Endothelial cell of umbilical vein (primary cell): ENCODE results near the gene CDK15. TPM values are rescaled to one million over a fixed set of nuclear protein-coding genes. Genes with fewer than 3 reads are reported as not detected.

Experiments used
- BruUV-seq: library from RNA; stranded (reverse); fragments of 400-500 nt; replicated peaks from 2 replicates; lab custom pipeline; 2021; lab: Mats Ljungman, UMichigan
- CTCF ChIA-PET: fragments of 300-600, 350-600 bp; sonication (Branson Sonifier 250); formaldehyde crosslinking; loops from one replicate; lab custom pipeline; 2021; ENCODE audit warnings: antibody characterized with exemption, inconsistent platforms; lab: Charles Lee
- POLR2A ChIA-PET: fragments of 300-600, 350-600 bp; sonication (Branson Sonifier 250); formaldehyde crosslinking; loops from one replicate; lab custom pipeline; 2021; ENCODE audit warnings: antibody characterized with exemption, inconsistent platforms; lab: Charles Lee
- DNase-seq: peaks from one replicate; pipeline ENCODE4 v3.0.0-alpha.2; 2011; ENCODE audit warnings: low read depth, low spot score
- FAIRE-seq: peaks from 2 replicates; lab custom pipeline; 2011; peaks lifted over from hg19 to GRCh38; lab: Jason Lieb, UNC
- H2AFZ ChIP-seq: 2 replicates; pipeline ENCODE4 v1.6.0; 2012; ENCODE audit warnings: low read depth, low read length, control low read depth, inconsistent platforms
- H3K27ac ChIP-seq: 2 replicates; pipeline ENCODE4 v1.5.1; 2011; ENCODE audit warnings: low read depth, mild to moderate bottlenecking, control low read depth, low read length, moderate library complexity; ENCODE audit not compliant: insufficient read depth
- H3K27me3 ChIP-seq, 2 experiments: 2 replicates each; pipeline versions ENCODE4 v1.6.0 to v1.6.1; 2011; ENCODE audit warnings: low read length in 2 of 2, mixed read lengths in 1 of 2; ENCODE audit not compliant: control insufficient read depth in 2 of 2, insufficient read depth in 2 of 2
- H3K36me3 ChIP-seq, 2 experiments: 2 replicates in 1 of 2; 3 replicates in 1 of 2; pipeline ENCODE4 v1.5.1; 2011; ENCODE audit warnings: low read length in 2 of 2, mild to moderate bottlenecking in 1 of 2, moderate library complexity in 1 of 2; ENCODE audit not compliant: control insufficient read depth in 2 of 2, insufficient read depth in 2 of 2; ENCODE audit errors: extremely low read depth in 1 of 2
- H3K4me1 ChIP-seq: 3 replicates; pipeline ENCODE4 v1.5.1; 2011; ENCODE audit warnings: mild to moderate bottlenecking, low read length; ENCODE audit not compliant: control insufficient read depth, insufficient read depth; ENCODE audit errors: extremely low read depth
- H3K4me2 ChIP-seq: 2 replicates; pipeline ENCODE4 v1.6.1; 2011; ENCODE audit warnings: low read length, control low read depth, mixed read lengths; ENCODE audit not compliant: insufficient read depth
- H3K4me3 ChIP-seq, 3 experiments: fragments of 200-600 bp in 1 of 3; sonication (generic), shearing (Covaris generic) in 1 of 3; replicated peaks in 1 of 3; 2 replicates each; pipeline ENCODE4 v1.5.1; 2011 to 2016; ENCODE audit warnings: control low read depth in 3 of 3, low read length in 3 of 3, mild to moderate bottlenecking in 2 of 3, inconsistent platforms in 1 of 3, low read depth in 1 of 3, moderate library complexity in 1 of 3; ENCODE audit not compliant: insufficient read depth in 1 of 3
- H3K79me2 ChIP-seq: 2 replicates; pipeline ENCODE4 v1.6.0; 2012; ENCODE audit warnings: low read length, inconsistent platforms; ENCODE audit not compliant: control insufficient read depth, insufficient read depth
- H3K9ac ChIP-seq: replicated peaks from 2 replicates; pipeline ENCODE3; 2011; ENCODE audit warnings: low read length, control low read depth; ENCODE audit not compliant: insufficient read depth; ENCODE audit errors: extremely low read depth
- H3K9me1 ChIP-seq: replicated peaks from 3 replicates; pipeline ENCODE4 v1.6.0; 2011; ENCODE audit warnings: mild to moderate bottlenecking, low read length; ENCODE audit not compliant: control insufficient read depth, insufficient read depth; ENCODE audit errors: extremely low read depth
- H3K9me3 ChIP-seq: replicated peaks from 2 replicates; pipeline ENCODE4 v1.5.1; 2012; ENCODE audit warnings: low read length, inconsistent platforms; ENCODE audit not compliant: control insufficient read depth, insufficient read depth
- H4K20me1 ChIP-seq: replicated peaks from 2 replicates; pipeline ENCODE3; 2011; ENCODE audit warnings: mild to moderate bottlenecking, low read length; ENCODE audit not compliant: control insufficient read depth, insufficient read depth; ENCODE audit errors: extremely low read depth
- EZH2 ChIP-seq: IDR thresholded peaks from 2 replicates; pipeline ENCODE4 v1.6.1; 2012; ENCODE audit warnings: borderline replicate concordance, low read depth, mild to moderate bottlenecking, moderate library complexity, low read length, inconsistent platforms; ENCODE audit not compliant: severe bottlenecking
- FOS ChIP-seq: IDR thresholded peaks from 2 replicates; pipeline ENCODE4 v1.6.1; 2011; ENCODE audit warnings: mild to moderate bottlenecking, low read length, moderate library complexity, borderline replicate concordance; ENCODE audit not compliant: insufficient read depth
- GATA2 ChIP-seq: IDR thresholded peaks from 2 replicates; pipeline ENCODE4 v1.7.0; 2011; ENCODE audit warnings: low read depth, mild to moderate bottlenecking, moderate library complexity, mixed read lengths, low read length; ENCODE audit not compliant: insufficient read length, insufficient read depth
- JUN ChIP-seq: IDR thresholded peaks from 2 replicates; pipeline ENCODE4 v1.6.1; 2011; ENCODE audit warnings: borderline replicate concordance, low read depth; ENCODE audit not compliant: insufficient read length, insufficient read depth
- MAX ChIP-seq: IDR thresholded peaks from 2 replicates; pipeline ENCODE4 v1.6.1; 2011; ENCODE audit not compliant: insufficient read depth, insufficient read length
- MYC ChIP-seq: IDR thresholded peaks from one replicate; pipeline ENCODE4 v1.6.1; 2011; ENCODE audit warnings: mild to moderate bottlenecking, low read depth, low read length
- POLR2A ChIP-seq: IDR thresholded peaks from 2 replicates; pipeline ENCODE4 v1.6.1; 2012; ENCODE audit warnings: low read depth, mild to moderate bottlenecking, control low read depth, low read length
- POLR2AphosphoS5 ChIP-seq: IDR thresholded peaks from 2 replicates; pipeline ENCODE4 v1.6.1; 2012; ENCODE audit warnings: low read depth, mild to moderate bottlenecking, control low read depth, low read length, moderate library complexity; ENCODE audit not compliant: insufficient read depth
- dilution Hi-C: fragments of 300-500 bp; cut with MboI; formaldehyde crosslinking; loops from one replicate; pipeline ENCODE4 v1.15.0; 2019; ENCODE audit warnings: low sequenced_read_pairs; ENCODE audit not compliant: extremely low pct_ligation_motif_present
- intact Hi-C: fragments of 100-400 bp; cut with micrococcal nuclease; formaldehyde crosslinking; loops from one replicate; pipeline ENCODE4 v1.10.0; 2022
- polyA plus RNA-seq, 4 experiments: library from polyadenylated mRNA; depleted of rRNA in 3 of 4; stranded (reverse) in 3 of 4; unstranded in 1 of 4; fragments of >200 nt; gene quantifications; 2 replicates each; pipeline versions ENCODE4 v1.2.1 to v1.2.3, GENCODE V29; 2011 to 2012; ENCODE audit warnings: missing spikeins in 1 of 4
- total RNA-seq: library from RNA; stranded (reverse); gene quantifications from 2 replicates; pipeline ENCODE4 v1.2.3, GENCODE V29; 2021
- TF ChIP-seq, protein P1 (sequence below), 2 donors: IDR thresholded peaks; 1 replicate in 1 of 2; 2 replicates in 1 of 2; pipeline ENCODE4 v1.5.1; 2011; ENCODE audit warnings: low read length in 2 of 2, mild to moderate bottlenecking in 2 of 2, moderate library complexity in 2 of 2, control low read depth in 1 of 2, inconsistent platforms in 1 of 2, low read depth in 1 of 2; ENCODE audit not compliant: insufficient read depth in 1 of 2; ENCODE audit errors: extremely low read depth in 1 of 2

The CDK15 gene
- total and polyA plus RNA-seq, 2 donors (not counting 3 experiments of a cell fraction or from before 2014, with no cell fraction given), result not detected

- Histone ChIP-seq H3K79me2 (peaks cover 8% of the 10 kb centered on the region), H3K4me2 (no peak overlapping the region), H3K9ac (no peak overlapping the region), H3K27me3 (no peaks in the 10 kb centered on the region), H3K9me1 (no peaks in the 10 kb centered on the region), H3K4me1 (peaks cover 8% of the 10 kb centered on the region), H3K4me3 (no peak overlapping the region), H3K27ac (no peak overlapping the region), H4K20me1 (peaks cover 3% of the 10 kb centered on the region), H3K36me3 (peaks cover 14% of the 10 kb centered on the region in 2 experiments), H3K9me3 (no peaks in the 10 kb centered on the region), H2AFZ (no peak overlapping the region)
- FAIRE-seq, result no peak
- BruUV-seq, result no TSS peak
- dilution Hi-C loops, result no loop called here
- TF ChIP-seq POLR2A, result no peak
- intact Hi-C loops, result no loop called here
- ChIA-PET CTCF (no interaction called here), POLR2A (no interaction called here)
- no peak for DNase-seq
Observed at GRCh38 chr2:201765799-201766198, 40.5 kb upstream of the CDK15 start.

- dilution Hi-C loops, result no loop called here
- Histone ChIP-seq H3K27ac (no peak overlapping the region), H2AFZ (no peak overlapping the region), H3K4me2 (no peak overlapping the region), H3K4me3 (no peak overlapping the region), H3K36me3 (peaks cover 2 to 6% of the 10 kb centered on the region in 2 experiments), H3K27me3 (no peaks in the 10 kb centered on the region), H3K79me2 (peaks cover 30% of the 10 kb centered on the region), H3K9me1 (no peaks in the 10 kb centered on the region), H3K9me3 (no peaks in the 10 kb centered on the region), H3K9ac (no peak overlapping the region), H4K20me1 (peaks cover 3% of the 10 kb centered on the region), H3K4me1 (peaks cover 8% of the 10 kb centered on the region)
- CTCF ChIA-PET, result interaction anchor here (0.7 to 2.6 kb wide), 5 partner anchors 9 to 317 kb away, joined by 3 to 14 read pairs (median 5); partner anchors contain the start of genes ALS2, STRADB and TRAK2
- BruUV-seq, result no TSS peak
- no peak for DNase-seq
- TF ChIP-seq GATA2 (no peak), FOS (no peak), POLR2AphosphoS5 (no peak), POLR2A (no peak), MAX (no peak), EZH2 (no peak), MYC (no peak), JUN (no peak)
- TF ChIP-seq, protein P1, sequence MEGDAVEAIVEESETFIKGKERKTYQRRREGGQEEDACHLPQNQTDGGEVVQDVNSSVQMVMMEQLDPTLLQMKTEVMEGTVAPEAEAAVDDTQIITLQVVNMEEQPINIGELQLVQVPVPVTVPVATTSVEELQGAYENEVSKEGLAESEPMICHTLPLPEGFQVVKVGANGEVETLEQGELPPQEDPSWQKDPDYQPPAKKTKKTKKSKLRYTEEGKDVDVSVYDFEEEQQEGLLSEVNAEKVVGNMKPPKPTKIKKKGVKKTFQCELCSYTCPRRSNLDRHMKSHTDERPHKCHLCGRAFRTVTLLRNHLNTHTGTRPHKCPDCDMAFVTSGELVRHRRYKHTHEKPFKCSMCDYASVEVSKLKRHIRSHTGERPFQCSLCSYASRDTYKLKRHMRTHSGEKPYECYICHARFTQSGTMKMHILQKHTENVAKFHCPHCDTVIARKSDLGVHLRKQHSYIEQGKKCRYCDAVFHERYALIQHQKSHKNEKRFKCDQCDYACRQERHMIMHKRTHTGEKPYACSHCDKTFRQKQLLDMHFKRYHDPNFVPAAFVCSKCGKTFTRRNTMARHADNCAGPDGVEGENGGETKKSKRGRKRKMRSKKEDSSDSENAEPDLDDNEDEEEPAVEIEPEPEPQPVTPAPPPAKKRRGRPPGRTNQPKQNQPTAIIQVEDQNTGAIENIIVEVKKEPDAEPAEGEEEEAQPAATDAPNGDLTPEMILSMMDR (IDR thresholded peaks at IDR 0.05; ENCODE audit: extremely low read depth in 1 of 2, insufficient read depth in 1 of 2, low read depth in 1 of 2, low read length in 2 of 2), result no peak
- no peak for FAIRE-seq
- POLR2A ChIA-PET, result no interaction called here
- intact Hi-C loops, result no loop called here
Observed at GRCh38 chr2:201768918-201769317, 37.4 kb upstream of the CDK15 start.
